Eye (tissue), 1 donor: ENCODE measurements around the gene PPP1R17.

Experiments
- DNase-seq: peaks from one replicate; pipeline ENCODE4 v3.0.0-alpha.2; 2015

PPP1R17 gene

GRCh38 chr7:31687024-31687748 is at the start of gene PPP1R17:
PPP1R17 (plus strand) TSS chr7:31687215; CDS start chr7:31692442, 5,227 bp downstream.
- peak; percentile 86 for DNase-seq

DNA sequence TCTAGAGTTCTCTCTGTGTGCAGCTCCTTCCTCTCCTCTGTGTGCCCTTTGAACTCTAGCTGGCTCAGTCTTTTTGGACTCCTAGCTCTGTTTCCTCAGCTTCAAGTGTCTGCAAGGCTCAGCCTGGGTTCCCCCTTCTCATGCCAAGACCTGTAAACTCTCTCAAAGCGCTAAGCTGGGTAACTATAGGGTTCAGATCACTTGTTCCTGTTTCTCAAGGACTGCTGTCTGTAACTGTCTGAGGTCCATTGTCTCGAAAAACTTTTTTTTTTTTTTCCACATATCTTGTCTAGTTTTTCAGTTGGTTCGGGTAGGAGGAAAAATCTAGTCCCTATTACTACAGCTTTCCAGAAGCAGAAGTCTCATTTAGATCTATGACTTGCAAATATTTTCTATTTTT is 46.6 kb upstream of the PPP1R17 start:
- no peak for DNase-seq

GRCh38 chr7:31642681-31643115 is 44.3 kb upstream of the PPP1R17 start:
- no peak for DNase-seq

- no peak for DNase-seq
These were observed 40.1 kb upstream of the PPP1R17 start for GRCh38 chr7:31646942-31647341.

- DNase-seq, result no peak
These were observed 39.5 kb upstream of the PPP1R17 start for GRCh38 chr7:31647511-31647910.

- peak; percentile 38 for DNase-seq
These were observed 38.7 kb upstream of the PPP1R17 start for GRCh38 chr7:31648288-31648687.

DNA sequence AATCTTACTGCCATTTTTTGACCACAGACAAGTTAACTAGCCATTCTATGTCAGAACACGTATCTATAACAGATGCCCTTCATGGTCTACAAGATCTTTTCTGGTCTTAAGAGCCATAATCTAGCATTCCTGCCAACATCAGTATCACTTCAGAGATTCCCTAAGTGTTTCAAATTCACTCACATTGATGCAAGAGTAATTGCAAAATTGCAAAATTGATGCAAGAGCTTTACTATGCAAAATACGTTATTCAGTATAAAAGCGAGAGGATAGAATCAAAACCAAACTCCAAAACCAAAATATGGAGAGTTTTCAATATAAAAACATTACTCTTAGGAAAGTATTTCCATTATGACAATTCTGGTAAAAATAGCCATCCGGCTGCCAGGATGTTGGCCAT is 38.1 kb upstream of the PPP1R17 start:
- DNase-seq, result no peak

- DNase-seq, result no peak
These were observed 35.6 kb upstream of the PPP1R17 start for GRCh38 chr7:31651234-31652062.

DNA sequence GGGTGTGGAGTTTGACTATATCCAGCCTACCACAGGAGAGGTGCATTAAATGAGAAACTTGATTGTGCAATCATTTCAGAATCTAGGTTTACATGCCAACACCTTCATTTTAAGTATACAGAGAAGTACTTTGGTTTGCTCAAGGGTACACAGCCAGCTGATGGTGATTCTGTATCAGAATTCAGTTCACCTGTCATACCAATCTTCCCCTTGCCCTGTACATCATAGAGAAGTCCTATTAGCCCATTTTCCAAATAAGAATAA is 35.0 kb upstream of the PPP1R17 start:
- DNase-seq, result no peak

GRCh38 chr7:31663072-31663471 is 23.9 kb upstream of the PPP1R17 start:
- no peak for DNase-seq

DNA sequence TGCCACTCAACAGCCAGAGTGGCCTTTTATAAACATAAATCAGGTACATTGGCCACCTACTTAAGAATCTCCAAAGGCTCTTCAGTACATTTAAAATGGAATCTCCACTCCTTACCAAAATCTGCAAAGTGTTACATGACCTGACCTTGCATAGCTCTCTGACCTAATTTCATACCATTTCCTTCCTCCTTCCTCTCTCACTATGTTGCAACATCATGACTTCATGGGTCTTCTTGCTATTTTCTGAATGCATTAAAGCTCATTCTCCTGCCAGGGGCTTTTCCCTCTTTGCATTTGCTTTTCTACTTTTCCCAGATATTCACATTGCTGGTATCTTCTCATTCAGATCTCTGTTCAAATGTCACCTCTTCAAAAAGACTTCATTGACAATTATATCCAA is 22.1 kb upstream of the PPP1R17 start:
- no peak for DNase-seq

GRCh38 chr7:31665546-31665945 is 21.5 kb upstream of the PPP1R17 start:
- no peak for DNase-seq

DNA sequence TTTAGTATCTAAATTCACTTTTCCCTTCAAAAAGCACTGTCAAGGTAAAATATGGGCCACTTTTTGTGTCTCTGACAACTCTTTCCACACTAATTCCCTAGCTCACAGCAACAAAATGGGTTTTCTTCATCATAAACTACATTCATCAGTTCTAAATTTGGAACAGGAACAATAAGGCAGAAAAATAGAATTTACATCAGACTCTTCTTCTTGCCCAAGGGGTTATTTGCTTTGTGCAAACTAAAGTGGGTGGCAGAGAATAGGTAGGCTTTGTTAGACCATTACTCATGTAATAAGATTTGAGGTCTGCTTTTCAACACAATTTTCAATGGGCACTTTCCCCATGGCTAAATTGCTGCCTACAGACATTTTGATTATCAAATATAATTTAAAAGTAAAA is 17.6 kb upstream of the PPP1R17 start:
- no peak for DNase-seq

DNA sequence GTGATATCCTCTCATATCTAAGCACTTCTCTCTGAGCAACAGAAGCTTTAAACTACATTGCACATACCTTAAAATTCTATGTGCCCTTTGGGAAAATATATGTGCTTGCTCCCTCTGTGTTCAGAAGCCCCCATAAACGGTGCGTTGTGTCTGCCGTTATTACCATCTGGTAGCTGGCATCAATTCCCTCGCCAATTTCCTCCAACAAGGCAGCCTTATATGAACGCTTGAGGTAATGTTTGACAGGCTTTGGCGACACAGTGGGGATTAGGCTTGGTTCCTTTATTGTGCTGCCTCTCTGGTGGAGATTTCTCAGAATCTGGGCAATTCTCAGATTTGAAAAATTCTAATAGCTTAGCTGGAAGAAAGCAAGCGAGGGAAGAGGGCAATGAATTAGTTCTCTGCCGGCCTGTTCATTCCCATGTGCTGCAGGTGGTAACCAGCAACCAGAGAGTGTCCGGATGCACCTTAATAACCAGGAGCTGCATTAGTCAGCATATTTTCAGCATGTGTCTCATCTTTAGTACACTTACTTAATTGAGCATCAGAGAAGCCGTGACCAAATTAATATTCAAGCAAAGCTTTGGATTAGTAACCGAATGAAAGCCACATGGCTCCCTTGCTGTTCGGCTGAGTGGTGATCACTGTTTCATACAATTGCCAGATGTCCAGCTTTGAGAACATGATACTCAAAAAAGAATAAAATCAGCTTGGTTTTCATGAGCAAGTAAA is 7.3 kb upstream of the PPP1R17 start:
- DNase-seq, result no peak

GRCh38 chr7:31683445-31684225 is 3.4 kb upstream of the PPP1R17 start:
- DNase-seq, result peak; percentile 75

GRCh38 chr7:31688372-31688771 is 1.4 kb downstream of the PPP1R17 start:
- DNase-seq, result no peak

GRCh38 chr7:31688996-31689395 is 2.0 kb downstream of the PPP1R17 start:
- DNase-seq, result no peak

DNA sequence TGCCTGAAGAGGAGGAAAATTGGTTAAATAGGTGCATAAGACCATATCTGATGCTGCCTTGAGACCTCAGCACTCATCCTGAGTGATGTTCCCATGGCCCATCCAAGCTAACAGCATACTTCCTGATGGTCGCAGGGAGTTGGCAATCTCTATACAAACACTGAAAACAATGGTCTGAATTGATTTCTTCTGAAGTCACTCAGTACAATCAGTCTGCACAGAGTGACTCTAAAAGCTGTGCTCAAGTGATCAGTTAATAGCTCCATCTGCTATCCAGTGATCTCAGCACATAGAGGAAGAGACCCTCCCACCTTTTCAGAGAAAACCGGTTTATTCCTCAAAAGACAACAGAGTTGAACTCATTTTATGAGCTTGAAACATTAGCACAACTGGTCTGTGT is 3.9 kb downstream of the PPP1R17 start:
- DNase-seq, result no peak

DNA sequence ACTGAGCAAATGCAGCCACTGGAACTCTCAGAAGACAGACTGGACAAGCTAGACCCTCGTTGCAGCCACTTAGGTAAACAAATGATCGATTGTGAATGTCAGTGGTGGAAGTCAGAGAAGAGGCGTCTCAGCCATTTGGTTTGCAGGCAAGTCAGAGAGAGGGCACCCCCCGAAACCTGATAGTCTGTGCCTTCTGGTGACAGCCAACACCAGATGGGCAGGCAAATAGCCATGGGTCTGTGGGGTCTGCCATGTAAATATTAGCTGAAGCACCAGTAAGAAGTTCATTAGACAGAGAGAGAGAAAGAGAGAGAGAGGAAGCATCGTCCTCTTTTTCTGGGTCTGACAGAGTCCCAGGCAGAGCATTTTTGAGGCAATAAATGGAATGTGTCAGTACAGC is 5.4 kb downstream of the PPP1R17 start:
- no peak for DNase-seq

- no peak for DNase-seq
These were observed 5.9 kb downstream of the PPP1R17 start for GRCh38 chr7:31692871-31693270.

DNA sequence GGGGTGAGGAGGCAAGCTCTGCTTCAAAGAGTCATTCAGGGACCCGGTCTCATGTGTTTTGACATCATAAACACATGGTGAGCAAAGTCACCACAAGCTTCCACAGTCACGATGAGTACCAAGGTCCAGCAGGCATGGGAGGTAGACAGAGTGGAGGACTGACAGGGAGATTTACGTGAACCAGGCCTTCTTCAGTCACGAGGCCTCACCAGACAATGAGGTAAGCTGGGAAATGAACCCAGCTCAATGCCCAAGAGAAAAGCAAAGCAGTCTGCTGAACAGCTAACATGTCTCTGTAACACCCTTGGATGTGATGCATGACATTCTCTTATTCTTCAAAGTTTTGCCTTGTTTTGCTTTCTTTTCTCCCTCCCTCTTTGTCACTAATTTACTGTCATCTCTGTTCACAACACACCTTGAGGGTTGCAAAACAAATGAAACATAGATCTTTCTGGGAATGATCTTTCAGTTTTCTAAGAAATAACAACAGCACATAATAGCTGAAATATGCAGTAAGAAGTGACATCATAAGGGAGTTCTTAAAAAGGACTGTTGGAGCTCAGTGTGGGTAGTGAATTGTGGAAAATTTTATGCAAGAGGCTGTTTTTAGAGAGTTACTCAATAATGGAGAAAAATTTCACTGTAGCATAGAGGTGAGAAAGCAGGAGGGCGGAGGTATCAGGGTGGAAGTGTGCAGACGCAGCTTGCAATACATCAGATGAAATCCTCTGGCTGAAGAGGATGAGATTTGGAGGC is 9.0 kb downstream of the PPP1R17 start:
- DNase-seq, result no peak

- DNase-seq, result no peak
These were observed 12.0 kb downstream of the PPP1R17 start for GRCh38 chr7:31699050-31699449.
